Measurements from ENCODE around the gene TMEM47. TPM values are rescaled to one million over a fixed set of nuclear protein-coding genes. Genes with fewer than 3 reads are reported as not detected.

The TMEM47 gene
- total RNA-seq, 4 donors from 2014 or later, result 1.6 to 35.1 (median 8.0) TPM

DNA sequence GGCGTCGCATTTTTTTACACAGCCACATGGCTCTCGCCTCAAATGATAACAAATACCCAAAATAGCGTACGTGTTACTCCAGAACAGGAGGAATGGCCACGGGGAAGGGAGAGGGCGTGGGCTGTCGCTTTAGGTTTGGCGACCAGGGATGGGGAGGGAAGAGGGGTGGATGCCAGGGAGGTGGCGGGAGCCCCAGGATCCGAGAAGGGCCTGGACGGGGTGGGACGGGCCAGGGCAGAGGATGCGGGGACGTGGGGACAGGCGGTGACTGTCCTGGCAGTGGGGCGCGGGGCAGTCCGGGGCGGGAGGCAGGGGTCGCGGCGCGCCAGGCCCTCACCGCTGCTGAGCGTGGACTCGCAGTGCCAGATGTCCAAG lies 631 bp downstream of the TMEM47 start:
- peak overlapping the region; percentile 34 to 72 (median 54) for H3K4me3 ChIP-seq
- peaks cover 0 to 3% (median 0%) of the 10 kb centered on the region in 4 donors for H3K27me3 ChIP-seq
- no peak for TF ChIP-seq POLR2A (IDR thresholded peaks at IDR 0.05)
- TF ChIP-seq, protein P1, sequence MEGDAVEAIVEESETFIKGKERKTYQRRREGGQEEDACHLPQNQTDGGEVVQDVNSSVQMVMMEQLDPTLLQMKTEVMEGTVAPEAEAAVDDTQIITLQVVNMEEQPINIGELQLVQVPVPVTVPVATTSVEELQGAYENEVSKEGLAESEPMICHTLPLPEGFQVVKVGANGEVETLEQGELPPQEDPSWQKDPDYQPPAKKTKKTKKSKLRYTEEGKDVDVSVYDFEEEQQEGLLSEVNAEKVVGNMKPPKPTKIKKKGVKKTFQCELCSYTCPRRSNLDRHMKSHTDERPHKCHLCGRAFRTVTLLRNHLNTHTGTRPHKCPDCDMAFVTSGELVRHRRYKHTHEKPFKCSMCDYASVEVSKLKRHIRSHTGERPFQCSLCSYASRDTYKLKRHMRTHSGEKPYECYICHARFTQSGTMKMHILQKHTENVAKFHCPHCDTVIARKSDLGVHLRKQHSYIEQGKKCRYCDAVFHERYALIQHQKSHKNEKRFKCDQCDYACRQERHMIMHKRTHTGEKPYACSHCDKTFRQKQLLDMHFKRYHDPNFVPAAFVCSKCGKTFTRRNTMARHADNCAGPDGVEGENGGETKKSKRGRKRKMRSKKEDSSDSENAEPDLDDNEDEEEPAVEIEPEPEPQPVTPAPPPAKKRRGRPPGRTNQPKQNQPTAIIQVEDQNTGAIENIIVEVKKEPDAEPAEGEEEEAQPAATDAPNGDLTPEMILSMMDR (IDR thresholded peaks at IDR 0.05), result no peak
- H3K36me3 ChIP-seq, result no peaks in the 10 kb centered on the region
- peak overlapping the region; percentile 65 to 87 (median 79) for H3K27ac ChIP-seq
- no peaks in the 10 kb centered on the region for H3K9me3 ChIP-seq
- 0 to 40% methylated on average over 2 to 9 of the region's 27 CpGs for WGBS, 2 donors
- intact Hi-C loops (cut with DNase I), result no loop called here
- H3K4me1 ChIP-seq, result peaks cover 0 to 7% (median 0%) of the 10 kb centered on the region in 3 donors
- no peak for DNase-seq

DNA sequence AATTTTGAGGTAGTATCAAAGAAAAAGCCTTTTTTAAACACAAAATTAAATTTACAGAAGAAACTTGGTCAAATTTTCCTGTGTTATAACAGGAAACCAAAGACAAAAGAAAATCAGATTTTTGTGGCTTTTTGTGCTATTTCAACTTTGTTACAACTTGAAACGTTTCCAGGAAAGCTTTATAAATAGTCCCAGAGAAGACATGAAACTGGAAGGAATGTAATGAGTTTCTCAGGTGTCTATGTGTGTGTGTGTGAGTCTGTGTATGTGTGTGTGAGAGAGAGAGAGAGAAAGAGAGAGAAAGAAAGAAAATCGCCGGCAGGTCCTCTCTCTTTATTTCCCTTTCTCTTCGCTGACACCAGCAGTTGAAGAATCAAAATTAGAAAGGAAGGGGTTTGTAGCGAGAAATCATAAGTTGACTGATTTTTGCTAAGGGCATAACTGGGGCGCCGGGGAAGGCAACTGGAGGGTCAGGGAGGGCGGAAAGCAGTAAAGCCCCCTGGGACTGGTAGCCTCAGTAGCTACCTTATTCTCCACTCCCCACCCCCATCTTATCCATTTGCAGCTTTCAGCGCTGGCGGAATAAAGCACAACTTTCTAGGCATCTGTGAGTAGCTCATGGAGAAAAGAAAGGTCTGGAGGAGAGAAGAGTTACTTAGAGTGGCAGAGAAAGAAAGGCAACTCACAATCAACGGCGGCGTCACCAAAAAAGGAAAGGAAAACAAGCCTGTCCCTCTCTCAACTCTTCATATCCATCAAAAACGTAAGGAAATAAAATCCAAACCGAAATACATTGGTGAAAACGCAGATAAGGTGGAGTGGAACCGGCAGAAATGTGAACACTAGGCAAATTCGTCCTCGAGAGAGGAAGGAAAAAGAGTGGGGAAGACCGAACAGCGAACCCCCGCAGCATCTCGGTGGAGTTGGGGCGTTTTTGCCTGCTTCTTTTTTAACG lies 1.3 kb downstream of the TMEM47 start:
- Histone ChIP-seq H3K36me3 (no peaks in the 10 kb centered on the region), H3K27ac (peak overlapping the region; percentile 65 to 87 (median 79)), H3K4me3 (peak overlapping the region; percentile 34 to 72 (median 54)), H3K27me3 (peaks cover 0 to 3% (median 0%) of the 10 kb centered on the region in 4 donors), H3K4me1 (peaks cover 0 to 7% (median 0%) of the 10 kb centered on the region in 3 donors), H3K9me3 (no peaks in the 10 kb centered on the region)
- no peak for TF ChIP-seq POLR2A (IDR thresholded peaks at IDR 0.05)
- TF ChIP-seq, protein P1 (IDR thresholded peaks at IDR 0.05), result no peak
- WGBS, 2 donors, result 9 to 37% methylated on average over 25 of the region's 25 CpGs
- intact Hi-C loops (cut with DNase I), result no loop called here
- no peak for DNase-seq

DNA sequence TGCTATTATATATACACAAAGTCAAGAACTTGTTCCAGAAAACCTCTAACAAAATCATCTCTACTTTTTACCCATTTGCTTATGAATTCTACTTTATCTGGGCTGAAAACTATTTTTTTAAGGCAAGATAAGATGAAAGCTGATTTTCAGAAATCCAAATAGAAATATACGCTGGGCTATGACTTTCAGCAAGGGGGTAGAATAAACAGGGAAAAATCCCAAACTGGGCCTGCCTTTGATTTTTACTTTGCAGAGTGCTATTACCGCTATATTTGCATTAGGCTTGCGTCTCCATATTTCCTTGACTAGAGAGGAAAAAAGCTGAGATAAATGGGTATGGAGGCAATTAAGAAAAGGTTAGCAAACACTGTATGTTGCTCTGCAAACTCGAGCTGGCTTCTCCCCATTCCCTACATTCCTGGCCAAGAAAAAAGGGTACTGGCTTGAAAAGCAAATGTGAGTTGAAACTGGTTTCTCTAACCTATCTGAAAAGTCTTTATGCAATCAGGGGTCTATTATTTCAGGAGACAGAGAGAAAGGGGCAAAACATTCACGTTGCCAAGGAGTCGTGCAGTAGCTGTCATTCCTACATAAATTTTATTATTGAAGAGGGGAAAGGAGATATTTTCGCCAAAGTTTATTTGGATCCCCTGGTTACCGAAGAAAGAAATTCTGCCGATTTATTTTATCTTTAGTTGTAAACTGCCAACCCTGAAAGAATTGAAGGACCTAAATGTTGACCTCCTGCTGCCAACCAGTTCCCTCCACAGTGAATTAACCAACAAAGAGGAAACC lies 2.2 kb downstream of the TMEM47 start:
- 55 to 57% methylated on average over 9 of the region's 9 CpGs for WGBS, 2 donors
- Histone ChIP-seq H3K27ac (peak overlapping the region in 3 of 4 donors; percentile 18 to 85 (median 73)), H3K9me3 (no peaks in the 10 kb centered on the region), H3K36me3 (no peaks in the 10 kb centered on the region), H3K4me3 (peak overlapping the region in 3 of 4 donors; percentile 46 to 72 (median 62)), H3K4me1 (peaks cover 0 to 7% (median 0%) of the 10 kb centered on the region in 3 donors), H3K27me3 (peaks cover 0 to 3% (median 0%) of the 10 kb centered on the region in 4 donors)
- TF ChIP-seq POLR2A (IDR thresholded peaks at IDR 0.05), result no peak
- TF ChIP-seq, protein P1 (IDR thresholded peaks at IDR 0.05), result no peak
- DNase-seq, result no peak
- intact Hi-C loops (cut with DNase I), result no loop called here

DNA sequence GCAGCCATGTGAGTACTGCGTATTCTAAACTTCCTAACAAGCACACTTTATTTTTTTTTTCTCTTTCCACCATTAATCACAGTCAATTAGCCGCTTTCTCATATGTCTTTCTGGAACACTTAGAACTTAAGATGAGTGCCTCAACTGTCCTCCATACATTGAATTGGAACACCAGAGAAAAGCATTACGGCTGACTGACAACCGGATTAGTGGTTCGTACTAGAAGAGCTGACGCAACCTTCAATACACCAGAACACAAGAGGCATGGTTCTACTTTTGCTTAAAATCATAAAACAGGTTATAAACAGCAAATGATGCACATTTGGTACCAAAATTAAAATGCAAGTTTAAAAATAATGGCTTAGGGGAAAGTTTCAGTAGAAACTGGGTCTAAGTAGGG lies 3.3 kb downstream of the TMEM47 start:
- Histone ChIP-seq H3K36me3 (no peaks in the 10 kb centered on the region), H3K9me3 (no peaks in the 10 kb centered on the region), H3K4me3 (peak overlapping the region in 3 of 4 donors; percentile 46 to 72 (median 62)), H3K27me3 (peaks cover 0 to 3% (median 0%) of the 10 kb centered on the region in 4 donors), H3K4me1 (peaks cover 0 to 7% (median 0%) of the 10 kb centered on the region in 3 donors), H3K27ac (peak overlapping the region in 3 of 4 donors; percentile 18 to 85 (median 73))
- DNase-seq, result no peak
- 54 to 58% methylated on average over 5 to 6 of the region's 6 CpGs for WGBS, 2 donors
- no peak for TF ChIP-seq POLR2A (IDR thresholded peaks at IDR 0.05)
- TF ChIP-seq, protein P1 (IDR thresholded peaks at IDR 0.05), result no peak
- intact Hi-C loops (cut with DNase I), result no loop called here

Data from esophagus squamous epithelium (tissue), 5 donors.